Endothelial cell (in vitro differentiated cells): ENCODE measurements around the gene GLI3. TPM values are rescaled to one million over a fixed set of nuclear protein-coding genes. Genes with fewer than 3 reads are reported as not detected.

ENCODE experiments used
- DNase-seq: peaks from one replicate; pipeline ENCODE4 v3.0.0; 2021; ENCODE audit warnings: low spot score
- H3K27ac Mint-ChIP-seq: one replicate; pipeline ENCODE4 v1.8.0; 2021; ENCODE audit warnings: mixed read lengths, inconsistent platforms; ENCODE audit not compliant: unreplicated experiment
- H3K27me3 Mint-ChIP-seq: one replicate; pipeline ENCODE4 v1.8.0; 2021; ENCODE audit warnings: mild to moderate bottlenecking, moderate library complexity, mixed read lengths, inconsistent platforms; ENCODE audit not compliant: unreplicated experiment
- H3K36me3 Mint-ChIP-seq: one replicate; pipeline ENCODE4 v1.8.0; 2021; ENCODE audit warnings: mild to moderate bottlenecking, low read depth, mixed read lengths, inconsistent platforms; ENCODE audit not compliant: unreplicated experiment
- H3K4me1 Mint-ChIP-seq: one replicate; pipeline ENCODE4 v1.8.0; 2021; ENCODE audit warnings: mild to moderate bottlenecking, mixed read lengths, inconsistent platforms; ENCODE audit not compliant: unreplicated experiment
- H3K4me3 Mint-ChIP-seq: one replicate; pipeline ENCODE4 v1.8.0; 2021; ENCODE audit warnings: mild to moderate bottlenecking, mixed read lengths, inconsistent platforms; ENCODE audit not compliant: unreplicated experiment
- H3K9me3 Mint-ChIP-seq: one replicate; pipeline ENCODE4 v1.8.0; 2021; ENCODE audit warnings: mixed read lengths, inconsistent platforms; ENCODE audit not compliant: unreplicated experiment
- CTCF ChIP-seq: fragments of 200-600 bp; sonication (generic); IDR thresholded peaks from one replicate; pipeline ENCODE4 v1.5.0; 2021; ENCODE audit warnings: antibody characterized with exemption; ENCODE audit not compliant: unreplicated experiment
- total RNA-seq: library from RNA; stranded (reverse); fragmentation: NEBNext Ultra II Directional; extraction: Animal tissue kit (Norgen Biotek cat#: 25700); gene quantifications from one replicate; pipeline ENCODE4 v1.2.1, GENCODE V29; 2021; ENCODE audit not compliant: unreplicated experiment

GLI3 gene
- total RNA-seq, 1 donor from 2014 or later = 24.9 TPM

GRCh38 chr7:42127232-42127622 lies 109.8 kb downstream of the GLI3 start:
- DNase-seq = no peak
- no peaks in the 10 kb centered on the region for H3K9me3 Mint-ChIP-seq
- H3K27me3 Mint-ChIP-seq = no peaks in the 10 kb centered on the region

GRCh38 chr7:42126475-42127231 lies 110.4 kb downstream of the GLI3 start:
- DNase-seq = no peak
- Mint-ChIP-seq H3K9me3 (no peaks in the 10 kb centered on the region), H3K27ac (no peak overlapping the region), H3K27me3 (no peaks in the 10 kb centered on the region), H3K4me1 (peaks cover 19% of the 10 kb centered on the region), H3K36me3 (no peaks in the 10 kb centered on the region), H3K4me3 (no peak overlapping the region)
- no peak for TF ChIP-seq CTCF

More at GRCh38 chr7:42127232-42127622, 109.8 kb downstream of the GLI3 start:
- Mint-ChIP-seq H3K4me3 (no peak overlapping the region), H3K27ac (no peak overlapping the region), H3K4me1 (peaks cover 19% of the 10 kb centered on the region), H3K36me3 (no peaks in the 10 kb centered on the region)
- no peak for TF ChIP-seq CTCF

GRCh38 chr7:42125321-42125720 lies 111.7 kb downstream of the GLI3 start:
- H3K4me3 Mint-ChIP-seq = no peak overlapping the region
- TF ChIP-seq CTCF = no peak
- no peak overlapping the region for H3K27ac Mint-ChIP-seq
- H3K36me3 Mint-ChIP-seq = no peaks in the 10 kb centered on the region
- no peak for DNase-seq
- no peaks in the 10 kb centered on the region for H3K27me3 Mint-ChIP-seq
- peaks cover 19% of the 10 kb centered on the region for H3K4me1 Mint-ChIP-seq
- no peaks in the 10 kb centered on the region for H3K9me3 Mint-ChIP-seq

GRCh38 chr7:42123716-42124115 lies 113.3 kb downstream of the GLI3 start:
- H3K27ac Mint-ChIP-seq = no peak overlapping the region
- no peaks in the 10 kb centered on the region for H3K36me3 Mint-ChIP-seq
- no peak for TF ChIP-seq CTCF
- H3K4me1 Mint-ChIP-seq = peaks cover 19% of the 10 kb centered on the region
- H3K9me3 Mint-ChIP-seq = no peaks in the 10 kb centered on the region
- H3K27me3 Mint-ChIP-seq = no peaks in the 10 kb centered on the region
- no peak for DNase-seq
- no peak overlapping the region for H3K4me3 Mint-ChIP-seq

DNA sequence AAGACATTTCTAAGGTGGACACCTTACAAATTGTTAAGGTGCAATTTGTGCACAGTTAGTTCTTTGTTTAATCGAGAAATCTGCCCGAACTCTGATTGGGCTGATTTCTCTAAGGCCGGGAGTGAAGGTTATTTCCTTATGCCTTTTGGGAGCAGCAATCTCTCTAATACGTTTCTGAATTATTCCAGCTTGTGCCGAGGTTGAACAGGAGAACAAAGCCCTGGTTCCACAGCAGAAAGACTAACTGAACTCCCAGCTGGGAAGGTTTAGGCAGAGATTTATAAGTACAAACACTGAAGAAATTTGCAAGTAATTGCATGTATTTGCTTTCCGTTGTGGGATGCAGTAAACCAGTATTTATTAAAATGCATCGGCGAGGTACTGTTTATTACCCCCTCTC lies 116.8 kb downstream of the GLI3 start:
- Mint-ChIP-seq H3K4me3 (no peak overlapping the region), H3K9me3 (no peaks in the 10 kb centered on the region), H3K36me3 (no peaks in the 10 kb centered on the region), H3K27ac (no peak overlapping the region), H3K27me3 (no peaks in the 10 kb centered on the region), H3K4me1 (peaks cover 10% of the 10 kb centered on the region)
- no peak for TF ChIP-seq CTCF
- DNase-seq = no peak
